GM21529 (cell line): Measurements from ENCODE around the gene KCNG3.
"Not testable (repeated sequence)": the region's sequence is repeated elsewhere in the genome, so short reads cannot be mapped to it uniquely, and the experiment has no call there.

Experiments
- ATAC-seq: cut with Tn5 transposase; IDR thresholded peaks from one replicate; pipeline ENCODE4 v1.9.1; 2021; ENCODE audit not compliant: unreplicated experiment

Gene KCNG3

DNA sequence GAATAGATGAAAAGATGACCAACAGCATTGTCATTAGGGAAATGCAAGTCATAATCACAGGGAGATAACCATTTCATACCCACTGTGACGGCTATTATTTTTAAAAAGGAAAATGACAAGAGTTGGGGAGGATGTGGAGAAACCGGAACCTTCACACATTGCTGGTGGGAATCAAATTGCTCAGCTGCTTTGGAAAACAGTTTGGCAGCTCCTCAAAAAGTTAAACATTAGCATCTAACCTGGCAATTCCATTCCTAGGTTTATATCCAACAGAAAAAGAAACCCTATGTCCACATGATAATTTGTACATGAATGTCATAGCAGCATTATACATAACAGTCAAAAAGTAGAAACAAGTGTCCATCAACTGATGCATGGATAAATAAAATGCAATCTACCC is 58.2 kb downstream of the KCNG3 start:
- no peak for ATAC-seq

DNA sequence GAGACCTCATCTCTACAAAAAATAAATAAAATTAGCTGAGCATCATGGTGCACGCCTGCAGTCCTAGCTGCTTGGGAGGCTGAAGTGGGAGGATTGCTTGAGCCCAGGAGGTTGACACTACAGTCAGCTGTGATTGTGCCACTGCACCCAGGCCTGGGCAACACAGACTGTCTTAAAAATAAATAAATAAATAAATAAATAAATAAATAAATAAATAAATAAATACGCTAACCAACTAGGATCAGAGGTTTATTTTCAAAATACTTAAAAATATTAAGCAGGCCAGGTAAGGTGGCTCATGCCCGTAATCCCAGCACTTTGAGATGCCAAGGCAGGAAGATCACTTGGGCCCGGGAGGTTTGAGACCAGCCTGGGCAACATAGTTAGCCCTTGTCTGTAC is 63.6 kb downstream of the KCNG3 start:
- no peak for ATAC-seq

DNA sequence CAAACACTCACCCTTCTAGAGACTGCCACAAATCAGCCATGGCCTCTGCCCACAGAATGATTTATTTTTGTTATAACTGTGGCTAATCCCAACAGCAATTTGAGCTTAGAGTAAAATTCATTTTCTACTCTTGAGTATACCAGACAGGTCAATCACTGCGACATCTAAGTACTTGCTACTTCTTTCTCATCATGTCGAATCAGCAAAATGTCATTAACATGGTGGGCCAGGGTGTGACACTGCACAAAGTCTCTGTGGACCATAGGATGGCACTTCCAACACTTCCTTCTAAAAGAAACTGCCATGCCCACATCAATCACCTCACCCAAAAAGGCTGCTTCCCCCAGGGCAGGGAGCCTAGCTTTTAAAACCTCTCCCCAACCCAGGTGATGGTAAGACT is 64.4 kb downstream of the KCNG3 start:
- ATAC-seq: no peak

DNA sequence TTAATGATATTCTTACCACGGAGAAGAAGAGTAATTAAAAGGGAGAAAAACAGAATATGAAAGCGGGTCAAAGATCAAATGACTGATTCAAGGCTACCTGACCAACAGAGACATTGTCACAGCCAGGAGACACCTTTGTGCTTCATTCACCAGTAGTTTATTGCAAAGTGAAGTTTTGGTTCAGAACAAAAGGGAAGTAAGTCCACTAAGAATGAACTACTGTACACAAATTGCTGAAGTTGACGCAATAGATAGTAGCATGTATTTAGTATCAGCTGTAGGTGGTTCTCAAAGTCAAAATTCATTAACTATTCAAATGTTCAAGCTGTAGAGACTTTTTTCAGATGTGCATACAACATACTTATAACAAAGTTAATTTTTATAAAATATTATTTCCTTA is 68.1 kb downstream of the KCNG3 start:
- ATAC-seq: no peak

DNA sequence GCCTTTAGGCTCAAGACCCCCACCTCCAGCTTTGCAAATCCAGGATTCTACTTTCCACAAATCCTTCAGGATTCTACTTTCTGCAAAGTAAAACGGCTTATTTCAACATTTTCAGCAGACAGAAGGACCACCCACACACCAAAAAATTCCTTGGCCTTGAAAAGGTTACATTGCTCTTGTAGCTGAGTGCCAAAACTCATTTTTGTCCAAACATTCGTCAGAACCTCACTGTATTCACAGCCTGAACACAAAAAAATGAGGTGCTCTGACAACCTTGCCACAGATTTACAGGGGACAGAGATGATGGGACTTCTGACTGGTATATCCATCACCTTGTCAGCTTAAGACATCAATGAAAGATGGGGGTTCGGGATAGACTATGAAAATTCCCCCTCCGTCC is 69.7 kb downstream of the KCNG3 start:
- no peak for ATAC-seq

DNA sequence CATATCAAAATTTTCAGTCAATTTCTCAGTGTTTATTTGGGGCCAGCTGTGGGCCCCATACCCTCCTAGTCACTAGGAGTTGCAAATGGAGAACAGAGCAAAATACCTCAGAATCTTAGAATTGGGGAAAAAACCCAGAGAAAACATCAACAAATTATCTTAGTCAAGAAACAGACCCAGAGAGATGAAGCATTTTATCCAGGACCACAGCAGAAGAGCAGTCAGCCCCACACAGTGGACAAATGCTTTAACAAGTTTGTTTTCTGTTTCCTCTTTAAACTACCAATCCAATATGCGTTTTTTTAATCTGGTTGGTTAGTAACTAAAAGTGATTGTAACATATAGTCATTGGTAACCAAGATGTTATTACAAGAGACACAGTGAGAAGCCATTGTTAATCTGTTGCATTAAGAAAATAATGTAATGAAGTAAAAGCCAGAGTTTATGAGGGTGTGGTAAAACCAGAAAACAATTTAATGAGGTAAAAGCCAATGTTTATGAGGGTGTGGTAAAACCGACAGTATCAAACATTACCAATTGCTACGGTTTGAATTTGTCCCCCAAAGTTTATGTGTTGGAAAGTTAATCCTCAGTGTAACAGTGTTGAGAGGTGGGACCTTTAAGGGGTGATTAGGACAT is 72.1 kb downstream of the KCNG3 start:
- no peak for ATAC-seq

DNA sequence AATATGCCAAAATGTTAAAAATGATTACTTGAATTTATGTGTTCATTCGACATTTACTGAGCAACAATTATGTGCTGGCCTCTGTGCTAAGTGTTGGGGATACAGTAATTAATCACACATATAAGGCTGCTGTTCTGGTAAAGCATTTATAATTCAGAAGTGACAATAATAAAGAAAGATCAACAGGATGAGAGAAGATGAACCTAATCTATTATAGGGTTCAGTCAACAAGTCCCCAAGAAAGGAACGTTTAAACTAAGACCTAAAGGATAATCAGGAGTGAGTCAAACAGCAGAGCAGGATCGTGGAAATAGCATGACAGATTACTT is 72.7 kb downstream of the KCNG3 start:
- ATAC-seq: no peak

DNA sequence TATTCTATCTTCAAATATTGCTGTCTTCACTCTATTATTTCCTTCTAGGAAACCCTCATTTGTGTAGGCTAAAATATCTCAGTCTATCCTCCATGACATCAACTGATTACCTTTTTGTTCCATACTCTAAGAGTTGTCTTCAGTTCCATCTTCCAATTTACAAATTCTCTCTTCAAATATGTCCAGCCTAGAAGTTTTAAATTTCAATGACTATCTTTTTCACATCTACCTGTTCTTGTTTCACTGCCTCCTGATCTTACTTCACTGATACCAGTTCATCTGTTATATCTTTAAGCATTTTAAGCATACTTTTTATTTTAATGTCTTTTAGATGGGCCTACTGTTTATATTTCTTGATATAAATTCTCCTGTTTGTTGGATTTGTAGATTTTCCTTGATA is 79.1 kb downstream of the KCNG3 start:
- ATAC-seq: no peak

DNA sequence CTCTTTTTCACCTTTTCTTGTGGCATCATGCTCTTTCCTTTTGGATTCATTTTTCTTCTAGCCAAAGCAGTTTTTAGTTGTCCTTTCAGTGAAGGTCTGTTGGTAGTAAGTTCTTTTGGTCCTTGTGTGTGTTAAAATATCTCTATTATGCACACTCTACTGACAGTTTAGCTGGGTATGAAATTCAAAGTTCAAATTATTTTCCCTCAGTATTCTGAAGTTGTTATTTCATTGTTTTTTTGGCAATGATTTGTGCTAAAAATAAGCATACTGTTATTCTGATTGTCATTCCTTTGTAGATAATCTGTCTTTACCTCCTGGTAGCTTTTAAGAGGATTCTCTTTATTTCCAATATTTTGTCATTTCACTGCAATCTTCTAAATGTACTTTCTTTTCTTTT is 79.6 kb downstream of the KCNG3 start:
- ATAC-seq: no peak

DNA sequence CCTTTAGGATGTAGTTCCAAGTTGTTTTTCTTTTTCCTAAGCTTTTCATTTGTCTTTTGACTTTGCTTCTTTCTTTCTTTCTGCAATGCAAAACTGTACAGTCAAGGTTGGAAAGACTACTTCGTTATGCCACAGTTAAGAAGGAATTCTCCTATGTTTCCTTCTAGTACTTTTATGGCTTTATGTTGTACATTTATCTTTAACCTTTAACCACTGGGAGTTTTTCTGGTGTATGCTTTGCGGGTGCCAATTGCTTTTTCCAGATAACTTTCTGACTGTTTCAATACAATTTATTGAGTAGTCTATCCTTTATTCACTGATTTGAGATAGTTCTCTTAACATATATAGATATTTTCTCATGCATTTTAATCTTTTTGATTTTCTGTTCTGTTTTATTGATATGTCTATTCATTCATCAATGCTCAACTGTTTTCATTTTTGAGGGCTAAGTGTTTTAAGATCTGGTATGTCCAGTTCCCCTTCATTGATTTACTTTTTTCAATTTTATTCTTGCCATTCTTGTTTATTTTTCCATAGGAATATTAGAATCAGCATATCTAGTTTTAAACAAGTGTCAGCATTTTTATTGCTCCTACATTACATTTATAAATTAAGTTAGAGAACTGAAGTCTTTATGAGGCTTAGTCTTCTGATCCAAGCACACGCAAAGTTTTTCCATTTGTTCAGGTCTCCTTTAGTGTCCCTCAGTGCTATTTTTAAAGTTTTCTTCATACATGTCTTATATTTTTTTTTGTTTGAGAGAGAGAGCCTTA is 82.9 kb downstream of the KCNG3 start:
- ATAC-seq: no peak

DNA sequence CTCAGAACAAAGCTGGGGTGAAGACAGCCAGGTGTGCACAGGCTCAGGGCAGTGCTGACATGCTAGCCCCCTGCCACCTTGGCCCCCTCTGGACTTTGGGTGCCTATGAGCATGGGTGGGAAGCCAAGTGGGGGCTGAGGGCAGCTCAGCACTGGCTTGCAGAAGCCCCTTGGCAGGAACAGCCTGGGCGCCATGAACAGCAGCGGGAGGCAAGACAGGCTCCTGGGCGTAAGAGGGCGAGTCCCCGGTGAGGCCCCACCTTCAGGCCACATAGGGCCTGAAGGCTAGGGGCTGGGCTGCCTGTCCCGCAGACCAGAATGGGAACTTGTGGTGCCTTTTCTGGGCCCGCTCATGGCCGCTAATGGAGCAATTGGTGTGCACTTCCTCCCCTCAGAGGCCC is 85.8 kb downstream of the KCNG3 start:
- ATAC-seq: no peak

DNA sequence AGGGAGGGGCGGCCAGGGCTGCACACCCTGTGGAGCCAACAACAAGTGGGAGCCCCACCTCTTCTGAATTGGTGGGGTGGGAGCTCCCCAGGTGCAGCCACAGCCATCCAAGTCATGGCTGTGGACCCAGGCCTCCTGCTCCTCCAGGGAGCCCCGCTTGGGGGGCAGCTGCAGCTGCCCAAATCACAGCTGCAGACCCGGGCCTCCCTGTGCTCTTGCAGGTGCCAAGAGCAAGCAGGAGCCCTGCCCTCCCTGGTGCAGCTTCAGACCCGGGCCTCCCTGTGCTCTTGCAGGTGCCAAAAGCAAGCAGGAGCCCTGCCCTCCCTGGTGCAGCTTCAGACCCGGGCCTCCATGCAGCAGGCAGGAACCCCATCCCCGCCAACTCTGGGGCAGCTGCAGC is 86.3 kb downstream of the KCNG3 start:
- no peak for ATAC-seq

DNA sequence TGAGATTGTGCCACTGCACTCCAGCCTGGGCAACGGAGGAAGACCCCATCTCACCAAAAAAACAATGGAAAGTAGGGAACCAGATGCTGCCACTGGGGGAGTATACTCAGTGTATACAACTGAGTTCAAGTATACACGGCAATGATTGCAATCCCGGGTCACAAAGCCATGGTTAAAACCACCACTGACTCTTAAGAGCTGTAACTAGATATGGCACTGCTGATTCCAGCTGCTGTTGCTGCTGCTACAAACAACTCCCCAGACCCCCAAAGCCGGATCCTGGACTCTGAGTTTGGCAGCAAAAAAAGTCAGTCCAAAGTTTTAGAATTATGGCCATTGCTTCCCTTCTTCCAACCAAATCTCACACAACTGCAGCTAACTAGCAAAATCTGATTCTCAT is 89.1 kb downstream of the KCNG3 start:
- ATAC-seq: no peak

DNA sequence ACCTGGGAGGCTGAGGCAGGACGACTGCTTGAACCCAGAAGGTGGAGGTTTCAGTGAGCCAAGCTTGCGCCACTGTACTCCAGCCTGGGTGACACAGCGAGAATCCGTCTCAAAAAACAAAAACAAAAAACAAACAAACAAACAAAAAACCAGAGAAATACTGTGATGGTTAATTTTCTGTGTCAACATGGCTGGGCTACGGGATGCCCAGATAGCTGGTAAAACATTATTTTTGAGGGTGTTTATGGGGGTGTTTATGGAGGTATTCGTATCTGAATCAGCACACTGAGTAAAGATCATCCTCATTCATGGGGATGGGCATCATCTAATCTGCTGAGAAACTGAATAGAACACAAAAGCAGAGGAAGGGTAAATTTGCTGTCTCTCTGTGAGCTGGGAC is 92.0 kb downstream of the KCNG3 start:
- ATAC-seq: no peak

DNA sequence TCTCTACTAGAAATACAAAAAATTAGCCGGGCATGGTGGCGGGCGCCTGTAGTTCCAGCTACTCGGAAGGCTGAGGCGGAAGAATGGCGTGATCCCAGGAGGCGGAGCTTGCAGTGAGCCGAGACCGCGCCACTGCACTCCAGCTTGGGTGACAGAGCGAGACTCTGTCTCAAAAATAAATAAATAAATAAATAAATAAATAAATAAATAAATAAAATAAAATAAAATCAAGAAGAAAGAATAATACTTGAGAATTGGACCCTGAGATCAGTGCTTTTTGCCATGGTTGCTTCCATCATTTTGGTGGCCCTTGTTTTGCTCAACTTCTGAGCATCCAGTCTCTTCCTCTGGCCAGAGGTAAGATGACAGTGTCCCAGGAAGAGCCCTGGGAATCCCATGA is 95.7 kb downstream of the KCNG3 start:
- ATAC-seq: not testable (repeated sequence)

DNA sequence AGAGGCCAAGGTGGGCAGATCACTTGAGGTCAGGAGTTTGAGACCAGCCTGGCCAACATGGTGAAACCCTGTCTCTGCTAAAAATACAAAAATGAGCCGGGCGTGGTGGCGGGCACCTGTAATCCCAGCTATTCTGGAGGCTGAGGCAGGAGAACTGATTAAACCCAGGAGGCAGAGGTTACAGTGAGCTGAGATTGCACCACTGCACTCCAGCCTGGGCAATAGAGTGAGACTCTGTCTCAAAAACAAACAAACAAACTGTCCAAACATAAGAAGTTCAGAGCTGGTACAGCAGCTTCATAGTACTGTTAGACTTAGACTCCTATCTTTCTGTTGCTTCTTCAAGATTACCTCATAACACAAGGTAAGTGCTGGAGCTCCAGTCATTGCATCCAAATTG is 100.5 kb downstream of the KCNG3 start:
- not testable (repeated sequence) for ATAC-seq

DNA sequence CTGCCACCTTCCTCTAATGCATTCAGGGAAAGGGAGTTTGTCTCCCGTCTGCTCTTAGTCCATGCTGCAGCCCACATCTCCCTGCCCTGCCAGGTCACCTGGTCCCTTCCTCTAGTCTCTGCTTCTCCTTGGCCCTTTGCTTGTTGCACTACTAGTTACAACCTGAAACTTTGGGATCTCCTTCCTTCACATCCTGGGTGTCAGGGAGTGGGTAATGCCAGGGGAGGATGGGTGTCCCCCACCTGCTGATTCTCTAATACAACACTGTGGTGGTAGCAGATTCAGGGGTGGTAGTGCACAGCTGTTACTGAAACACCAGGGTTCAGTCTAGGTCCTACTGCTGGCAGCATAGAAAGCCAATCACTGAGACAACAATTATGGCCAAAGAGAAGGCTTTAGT is 101.6 kb downstream of the KCNG3 start:
- no peak for ATAC-seq
